ENCODE measurements around the gene DLGAP1.

DLGAP1 gene

GRCh38 chr18:3827236-3827845, 627.8 kb downstream of the DLGAP1 start:
- TF ChIP-seq ZNF398 (tag by site-specific recombination; IDR thresholded peaks at IDR 0.05) (no peak), ZBTB17 (tag by site-specific recombination; IDR thresholded peaks at IDR 0.05) (no peak), ZNF16 (tag by site-specific recombination; IDR thresholded peaks at IDR 0.05; ENCODE audit: low read depth) (no peak), ZNF37A (tag by site-specific recombination; IDR thresholded peaks at IDR 0.05) (no peak), ZNF157 (tag by site-specific recombination; IDR thresholded peaks at IDR 0.05) (no peak), ZNF18 (tag by site-specific recombination; IDR thresholded peaks at IDR 0.05) (no peak), ZNF48 (tag by site-specific recombination; IDR thresholded peaks at IDR 0.05) (no peak), ZNF561 (tag by site-specific recombination; IDR thresholded peaks at IDR 0.05; ENCODE audit: borderline replicate concordance) (no peak), TRIM28 (IDR thresholded peaks at IDR 0.05; ENCODE audit: borderline replicate concordance, low read length) (no peak), ZBTB48 (tag by site-specific recombination; IDR thresholded peaks at IDR 0.05) (no peak), KLF17 (tag by site-specific recombination; IDR thresholded peaks at IDR 0.05) (no peak), GLIS2 (tag by site-specific recombination; IDR thresholded peaks at IDR 0.05) (no peak)
- Histone ChIP-seq H3K4me3 (ENCODE audit: low read depth, low read length) (no peak overlapping the region), H3K27ac (ENCODE audit: extremely low read depth, low read depth, low read length) (no peak overlapping the region), H3K4me1 (ENCODE audit: control insufficient read depth, insufficient read depth, low read length) (no peaks in the 10 kb centered on the region), H3K9me3 (ENCODE audit: control insufficient read depth, insufficient read depth, low read depth, low read length) (no peaks in the 10 kb centered on the region), H3K36me3 (ENCODE audit: control insufficient read depth in 2 of 2, insufficient read depth in 1 of 2, low read length in 2 of 2) (no peaks in the 10 kb centered on the region)
- CTCF ChIA-PET, result interaction anchor here (2.4 kb wide), 1 partner anchor 56 kb away, joined by 11 read pairs; no protein-coding TSS in a partner anchor
- POLR2A ChIA-PET, result interaction anchor here (0.6 kb wide), 1 partner anchor 15 kb away, joined by 3 read pairs; no protein-coding TSS in a partner anchor

DNA sequence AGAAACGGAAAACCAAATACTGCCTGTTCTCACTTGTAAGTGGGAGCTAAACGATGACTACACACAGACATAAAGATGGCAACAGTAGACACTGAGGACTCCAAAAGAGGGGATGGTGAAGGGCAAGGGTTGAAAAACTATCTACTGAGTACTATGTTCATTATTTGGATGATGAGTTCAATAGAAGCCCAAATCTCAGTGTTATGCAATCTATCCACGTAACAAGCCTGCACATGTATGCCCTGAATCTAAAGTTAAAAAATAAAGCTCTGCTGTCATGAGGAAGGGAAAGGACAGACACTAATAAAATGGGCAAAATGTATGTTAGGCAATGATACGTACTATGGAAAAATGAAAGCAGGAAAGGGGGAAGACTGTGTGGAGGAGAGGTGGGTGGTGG, 629.1 kb downstream of the DLGAP1 start:
- no peaks in the 10 kb centered on the region; the same call in 1 of the 2 replicates for H3K4me1 ChIP-seq (ENCODE audit: control insufficient read depth, insufficient read depth, low read length)

More for the DNA sequence above, 629.1 kb downstream of the DLGAP1 start:
- ChIA-PET CTCF (interaction anchor here (0.6 to 2.4 kb wide), 3 partner anchors 16 to 245 kb away, joined by 4 to 11 read pairs (median 4); no protein-coding TSS in a partner anchor), POLR2A (no interaction called here)
- no peaks in the 10 kb centered on the region for H3K36me3 ChIP-seq (ENCODE audit: control insufficient read depth in 2 of 2, insufficient read depth in 1 of 2, low read length in 2 of 2)
- H3K27ac ChIP-seq (ENCODE audit: extremely low read depth, low read depth, low read length), result no peak overlapping the region
- H3K4me3 ChIP-seq (ENCODE audit: low read depth, low read length), result no peak overlapping the region
- TF ChIP-seq ZNF514 (tag by site-specific recombination; IDR thresholded peaks at IDR 0.05), result no peak
- TF ChIP-seq ZSCAN30 (tag by site-specific recombination; IDR thresholded peaks at IDR 0.05), result no peak
- no peak for TF ChIP-seq ZNF548 (tag by site-specific recombination; IDR thresholded peaks at IDR 0.05)
- TF ChIP-seq SP7 (tag by site-specific recombination; IDR thresholded peaks at IDR 0.05), result no peak
- TF ChIP-seq RBAK (tag by site-specific recombination; IDR thresholded peaks at IDR 0.05), result no peak
- no peak for TF ChIP-seq SETDB1 (IDR thresholded peaks at IDR 0.05; ENCODE audit: insufficient read length, low read length)
- no peak for TF ChIP-seq ZNF221 (tag by site-specific recombination; IDR thresholded peaks at IDR 0.05; ENCODE audit: borderline replicate concordance)
- TF ChIP-seq, protein P1, sequence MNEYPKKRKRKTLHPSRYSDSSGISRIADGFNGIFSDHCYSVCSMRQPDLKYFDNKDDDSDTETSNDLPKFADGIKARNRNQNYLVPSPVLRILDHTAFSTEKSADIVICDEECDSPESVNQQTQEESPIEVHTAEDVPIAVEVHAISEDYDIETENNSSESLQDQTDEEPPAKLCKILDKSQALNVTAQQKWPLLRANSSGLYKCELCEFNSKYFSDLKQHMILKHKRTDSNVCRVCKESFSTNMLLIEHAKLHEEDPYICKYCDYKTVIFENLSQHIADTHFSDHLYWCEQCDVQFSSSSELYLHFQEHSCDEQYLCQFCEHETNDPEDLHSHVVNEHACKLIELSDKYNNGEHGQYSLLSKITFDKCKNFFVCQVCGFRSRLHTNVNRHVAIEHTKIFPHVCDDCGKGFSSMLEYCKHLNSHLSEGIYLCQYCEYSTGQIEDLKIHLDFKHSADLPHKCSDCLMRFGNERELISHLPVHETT (tag by site-specific recombination; IDR thresholded peaks at IDR 0.05), result no peak
- TF ChIP-seq YY1 (tag by site-specific recombination; IDR thresholded peaks at IDR 0.05), result no peak
- TF ChIP-seq ZNF560 (tag by site-specific recombination; IDR thresholded peaks at IDR 0.05; ENCODE audit: borderline replicate concordance), result no peak
- TF ChIP-seq ZNF335 (tag by site-specific recombination; conservative IDR thresholded peaks at IDR 0.05), result no peak
- TF ChIP-seq TCF7L2 (IDR thresholded peaks at IDR 0.05; ENCODE audit: borderline replicate concordance, low read depth, low read length), result no peak
- no peak for TF ChIP-seq ZNF174 (tag by site-specific recombination; IDR thresholded peaks at IDR 0.05)
- no peak for TF ChIP-seq ZNF18 (tag by site-specific recombination; IDR thresholded peaks at IDR 0.05)
- no peak for TF ChIP-seq ZNF157 (tag by site-specific recombination; IDR thresholded peaks at IDR 0.05)
- H3K9me3 ChIP-seq (ENCODE audit: control insufficient read depth, insufficient read depth, low read depth, low read length), result no peaks in the 10 kb centered on the region
